Nephron (organoid): Measurements from ENCODE around the gene SHISA9.

Experiments
- H3K27ac Mint-ChIP-seq, 3 experiments: 2 replicates each; pipeline ENCODE4 v1.8.0; 2020; ENCODE audit warnings: mixed read lengths in 3 of 3, mild to moderate bottlenecking in 2 of 3, moderate library complexity in 1 of 3
- H3K27me3 Mint-ChIP-seq: 2 replicates; pipeline ENCODE4 v1.8.0; 2021; ENCODE audit warnings: low read depth, mild to moderate bottlenecking, moderate library complexity, mixed read lengths
- H3K36me3 Mint-ChIP-seq: 2 replicates; pipeline ENCODE4 v1.8.0; 2020; ENCODE audit warnings: low read depth, mixed read lengths
- H3K4me1 Mint-ChIP-seq: 2 replicates; pipeline ENCODE4 v1.8.0; 2020; ENCODE audit warnings: mixed read lengths
- H3K4me3 Mint-ChIP-seq, 3 experiments: 2 replicates each; pipeline ENCODE4 v1.8.0; 2020; ENCODE audit warnings: mild to moderate bottlenecking in 3 of 3, mixed read lengths in 3 of 3, moderate library complexity in 2 of 3
- H3K9me3 Mint-ChIP-seq: 2 replicates; pipeline ENCODE4 v1.8.0; 2020; ENCODE audit warnings: mixed read lengths
- CTCF ChIP-seq, 3 experiments: fragments of 200-600 bp; sonication (generic); IDR thresholded peaks; one replicate each; pipeline ENCODE4 v1.5.0; 2021; ENCODE audit warnings: antibody characterized with exemption in 3 of 3; ENCODE audit not compliant: unreplicated experiment in 3 of 3

Gene SHISA9

GRCh38 chr16:12976936-12977335, 75.5 kb downstream of the SHISA9 start:
- H3K4me3 Mint-ChIP-seq = no peak overlapping the region
- H3K27ac Mint-ChIP-seq = no peak overlapping the region
- peaks cover 4% of the 10 kb centered on the region for H3K9me3 Mint-ChIP-seq
- peaks cover 4% of the 10 kb centered on the region for H3K27me3 Mint-ChIP-seq
- no peaks in the 10 kb centered on the region for H3K4me1 Mint-ChIP-seq
- H3K36me3 Mint-ChIP-seq = no peaks in the 10 kb centered on the region
- TF ChIP-seq CTCF (IDR thresholded peaks at IDR 0.05; ENCODE audit: unreplicated experiment in 3 of 3) = no peak

- Mint-ChIP-seq H3K27ac (no peak overlapping the region), H3K9me3 (peaks cover 2% of the 10 kb centered on the region), H3K27me3 (peaks cover 4% of the 10 kb centered on the region), H3K4me1 (no peaks in the 10 kb centered on the region), H3K4me3 (no peak overlapping the region), H3K36me3 (no peaks in the 10 kb centered on the region)
- TF ChIP-seq CTCF (IDR thresholded peaks at IDR 0.05; ENCODE audit: unreplicated experiment in 3 of 3) = no peak
Observed at GRCh38 chr16:12985516-12985915, 84.1 kb downstream of the SHISA9 start.

GRCh38 chr16:12988071-12988470, 86.7 kb downstream of the SHISA9 start:
- Mint-ChIP-seq H3K27me3 (peaks cover 4% of the 10 kb centered on the region), H3K9me3 (no peaks in the 10 kb centered on the region), H3K4me3 (no peak overlapping the region), H3K4me1 (no peaks in the 10 kb centered on the region), H3K36me3 (no peaks in the 10 kb centered on the region), H3K27ac (no peak overlapping the region)
- TF ChIP-seq CTCF (IDR thresholded peaks at IDR 0.05; ENCODE audit: unreplicated experiment in 3 of 3) = no peak

- no peak overlapping the region for H3K4me3 Mint-ChIP-seq
- H3K27me3 Mint-ChIP-seq = no peaks in the 10 kb centered on the region
- no peaks in the 10 kb centered on the region for H3K9me3 Mint-ChIP-seq
- no peak overlapping the region for H3K27ac Mint-ChIP-seq
- H3K36me3 Mint-ChIP-seq = no peaks in the 10 kb centered on the region
- TF ChIP-seq CTCF (IDR thresholded peaks at IDR 0.05; ENCODE audit: unreplicated experiment in 3 of 3) = no peak
- no peaks in the 10 kb centered on the region for H3K4me1 Mint-ChIP-seq
Observed at GRCh38 chr16:12992066-12992465, 90.7 kb downstream of the SHISA9 start.

- no peaks in the 10 kb centered on the region for H3K27me3 Mint-ChIP-seq
- no peaks in the 10 kb centered on the region for H3K36me3 Mint-ChIP-seq
- no peak overlapping the region for H3K27ac Mint-ChIP-seq
- no peak overlapping the region for H3K4me3 Mint-ChIP-seq
- H3K4me1 Mint-ChIP-seq = no peaks in the 10 kb centered on the region
- no peak for TF ChIP-seq CTCF (IDR thresholded peaks at IDR 0.05; ENCODE audit: unreplicated experiment in 3 of 3)
- H3K9me3 Mint-ChIP-seq = no peaks in the 10 kb centered on the region
Observed at GRCh38 chr16:12994402-12994801, 93.0 kb downstream of the SHISA9 start.

GRCh38 chr16:12995721-12996372, 94.4 kb downstream of the SHISA9 start:
- H3K4me3 Mint-ChIP-seq = no peak overlapping the region
- no peaks in the 10 kb centered on the region for H3K9me3 Mint-ChIP-seq
- no peaks in the 10 kb centered on the region for H3K36me3 Mint-ChIP-seq
- TF ChIP-seq CTCF (IDR thresholded peaks at IDR 0.05; ENCODE audit: unreplicated experiment in 3 of 3) = no peak
- H3K27ac Mint-ChIP-seq = no peak overlapping the region
- H3K4me1 Mint-ChIP-seq = no peaks in the 10 kb centered on the region
- H3K27me3 Mint-ChIP-seq = no peaks in the 10 kb centered on the region
